ENCODE data around the gene OR10S1.
"Not testable (repeated sequence)": the region's sequence is repeated elsewhere in the genome, so short reads cannot be mapped to it uniquely, and the experiment has no call there.

The OR10S1 gene, protein sequence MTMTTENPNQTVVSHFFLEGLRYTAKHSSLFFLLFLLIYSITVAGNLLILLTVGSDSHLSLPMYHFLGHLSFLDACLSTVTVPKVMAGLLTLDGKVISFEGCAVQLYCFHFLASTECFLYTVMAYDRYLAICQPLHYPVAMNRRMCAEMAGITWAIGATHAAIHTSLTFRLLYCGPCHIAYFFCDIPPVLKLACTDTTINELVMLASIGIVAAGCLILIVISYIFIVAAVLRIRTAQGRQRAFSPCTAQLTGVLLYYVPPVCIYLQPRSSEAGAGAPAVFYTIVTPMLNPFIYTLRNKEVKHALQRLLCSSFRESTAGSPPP

GRCh38 chr11:123977731-123978347, at the start of gene OR10S1:
Gene OR10S1 (minus strand): TSS chr11:123977781. CDS start chr11:123977664, 117 bp downstream.
- no peak for ATAC-seq

DNA sequence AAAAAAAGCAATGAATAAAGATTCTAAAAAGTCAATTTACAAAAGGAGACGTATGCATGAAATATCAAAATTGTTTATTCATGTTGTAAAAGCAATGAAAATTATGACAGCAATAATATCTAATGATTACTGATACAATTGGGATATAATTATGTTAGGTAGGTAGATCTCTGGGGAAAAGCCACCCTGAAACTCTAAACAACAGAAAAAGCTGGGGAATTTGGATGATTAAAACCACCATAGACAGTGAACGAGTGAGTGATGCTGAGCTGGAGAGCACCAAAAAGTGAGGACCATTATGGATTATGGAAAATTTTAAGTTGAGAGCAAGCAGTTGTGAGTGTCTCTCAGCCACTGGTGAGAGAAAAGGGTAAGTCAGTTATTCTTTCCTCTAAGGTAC, 48.9 kb upstream of the OR10S1 start, which contains the start of gene OR10G8:
OR10G8 (plus strand) TSS at position 301 of the 400 bp plus-strand sequence. CDS start 2,825 bp downstream, outside the sequence.
- no peak for ATAC-seq

DNA sequence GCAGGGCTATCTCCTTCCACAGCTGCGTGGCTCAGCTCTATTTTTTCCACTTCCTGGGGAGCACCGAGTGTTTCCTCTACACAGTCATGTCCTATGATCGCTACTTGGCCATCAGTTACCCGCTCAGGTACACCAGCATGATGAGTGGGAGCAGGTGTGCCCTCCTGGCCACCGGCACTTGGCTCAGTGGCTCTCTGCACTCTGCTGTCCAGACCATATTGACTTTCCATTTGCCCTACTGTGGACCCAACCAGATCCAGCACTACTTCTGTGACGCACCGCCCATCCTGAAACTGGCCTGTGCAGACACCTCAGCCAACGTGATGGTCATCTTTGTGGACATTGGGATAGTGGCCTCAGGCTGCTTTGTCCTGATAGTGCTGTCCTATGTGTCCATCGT, 38.3 kb upstream of the OR10S1 start:
- not testable (repeated sequence) for ATAC-seq

DNA sequence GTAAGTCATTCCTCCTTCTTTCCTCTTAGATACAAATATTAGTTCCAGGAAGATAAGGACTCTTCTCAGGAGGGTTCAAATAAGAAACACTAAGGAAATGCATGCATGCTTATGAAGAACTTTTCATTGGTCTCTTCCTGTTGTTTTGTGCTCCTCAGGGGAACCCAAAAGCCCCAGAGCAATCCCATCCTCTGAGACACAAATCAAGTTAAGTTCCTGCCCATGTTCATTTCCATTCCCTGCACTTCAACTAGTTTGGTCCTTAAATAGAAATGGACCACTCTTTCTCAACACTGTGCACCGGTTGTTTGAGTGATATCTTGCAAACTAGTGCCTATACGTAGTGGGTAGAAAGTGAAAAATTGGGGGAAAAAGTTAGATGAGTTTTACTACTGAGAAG, 35.1 kb upstream of the OR10S1 start, which contains the start of gene OR10G4:
OR10G4 (plus strand) TSS at position 301 of the 400 bp plus-strand sequence. CDS start 2,578 bp downstream, outside the sequence.
- no peak for ATAC-seq

DNA sequence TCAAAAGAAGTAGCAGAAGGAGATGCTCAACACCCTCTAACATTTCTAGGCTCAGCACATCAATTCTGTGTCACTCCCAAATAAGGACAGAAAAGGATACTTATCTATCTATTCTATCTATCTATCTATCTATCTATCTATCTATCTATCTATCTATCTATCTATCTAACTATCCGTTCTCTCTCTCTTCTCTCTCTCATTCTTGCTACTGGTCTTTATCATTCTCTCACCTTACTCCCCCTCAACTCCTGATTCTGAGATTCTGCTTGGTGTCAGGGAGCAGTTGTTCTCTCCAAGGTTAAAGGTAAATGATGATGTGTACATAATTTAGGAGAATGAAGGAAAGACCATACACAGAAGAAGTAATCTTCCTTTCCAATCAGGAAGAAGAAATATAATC, 17.5 kb upstream of the OR10S1 start, which contains the start of gene OR10G6:
OR10G6 (minus strand) TSS at position 43 of the 400 bp plus-strand sequence; CDS start at position 43, 0 bp downstream.
- no peak for ATAC-seq

GRCh38 chr11:123979311-123979710, 1.7 kb upstream of the OR10S1 start:
- no peak for ATAC-seq

GRCh38 chr11:123976770-123977560, 616 bp downstream of the OR10S1 start:
- ATAC-seq, result no peak

DNA sequence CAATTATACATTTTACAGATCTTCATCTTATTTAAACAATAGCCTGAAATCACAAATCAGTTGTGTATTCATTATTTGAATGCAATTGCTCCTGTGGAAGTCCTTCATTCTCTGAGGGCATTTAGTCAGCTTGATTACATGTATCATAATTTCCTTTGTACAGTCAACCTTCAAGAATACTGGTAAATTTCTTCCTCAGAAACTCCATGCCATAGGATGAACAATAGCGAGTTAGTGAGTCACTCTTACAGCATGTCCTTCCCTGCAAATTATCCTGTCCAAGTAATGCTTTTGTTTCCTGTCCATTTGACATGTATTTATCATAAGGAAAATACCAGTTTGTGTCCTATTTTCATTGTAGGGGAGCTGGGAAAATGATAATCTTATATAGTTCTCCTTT, 3.8 kb downstream of the OR10S1 start:
- no peak for ATAC-seq

GRCh38 chr11:123956752-123957151, 20.8 kb downstream of the OR10S1 start:
- no peak for ATAC-seq

GRCh38 chr11:123945132-123945531, 32.4 kb downstream of the OR10S1 start:
- no peak for ATAC-seq

DNA sequence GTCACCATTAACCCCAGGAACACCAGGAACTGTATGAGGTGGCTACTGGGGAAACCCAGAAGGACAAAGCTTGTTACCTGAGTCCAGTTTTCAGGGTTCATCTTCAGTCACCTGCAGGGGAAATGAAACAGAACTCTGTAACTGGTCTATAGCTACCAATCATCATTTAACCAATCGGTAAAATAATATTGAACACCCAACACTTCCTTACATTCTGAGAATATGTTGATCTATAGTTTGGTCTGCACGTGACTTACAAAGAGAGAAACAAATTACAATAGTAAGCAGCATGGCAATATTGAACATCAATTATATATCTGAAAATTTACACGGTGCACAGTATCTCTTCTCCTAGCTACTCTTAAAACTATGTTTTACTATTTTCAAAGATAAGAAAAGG, 33.8 kb downstream of the OR10S1 start, which contains the start of gene OR6T1:
OR6T1 (minus strand) TSS at position 101 of the 400 bp plus-strand sequence; CDS start at position 101, 0 bp downstream.
- no peak for ATAC-seq

- ATAC-seq, result no peak
These were observed 35.2 kb downstream of the OR10S1 start for GRCh38 chr11:123942413-123942812.

GRCh38 chr11:123939317-123939716, 38.3 kb downstream of the OR10S1 start, which contains the start of gene OR4D5:
Gene OR4D5 (plus strand): TSS chr11:123939617. CDS start chr11:123939617, 0 bp downstream.
- ATAC-seq, result no peak

All from activated CD4-positive, CD25-positive, alpha-beta regulatory T cell treated with anti-CD3 and anti-CD28 coated beads, Interleukin-2, amount 50 U/mL, for 24 hours (primary cell).